Suprapubic skin (tissue), 4 donors: ENCODE data around the gene ELL. TPM values are rescaled to one million over a fixed set of nuclear protein-coding genes. Genes with fewer than 3 reads are reported as not detected.

Source experiments
- DNase-seq, 2 donors: peaks; one replicate each; pipeline ENCODE4 v3.0.0-alpha.2; 2019; ENCODE audit warnings: low spot score in 2 of 2
- H3K27ac ChIP-seq: fragments of 200-600 bp; sonication (generic); one replicate; pipeline ENCODE4 v1.5.1; 2019
- H3K27me3 ChIP-seq: fragments of 200-600 bp; sonication (generic); one replicate; pipeline ENCODE4 v1.5.1; 2019
- H3K36me3 ChIP-seq: fragments of 200-600 bp; sonication (generic); one replicate; pipeline ENCODE4 v1.5.1; 2019
- H3K4me1 ChIP-seq: fragments of 200-600 bp; sonication (generic); one replicate; pipeline ENCODE4 v1.5.1; 2019
- H3K4me3 ChIP-seq: fragments of 200-600 bp; sonication (generic); one replicate; pipeline ENCODE4 v1.5.1; 2019; ENCODE audit warnings: mild to moderate bottlenecking
- H3K9me3 ChIP-seq: fragments of 200-600 bp; sonication (generic); one replicate; pipeline ENCODE4 v1.5.1; 2019
- CTCF ChIP-seq, 2 donors: fragments of 200-600 bp in 1 of 2; fragments of 450-650 bp in 1 of 2; sonication (generic) in 1 of 2; IDR thresholded peaks; one replicate each; pipeline ENCODE4 v1.5.1; 2016 to 2019; ENCODE audit warnings: antibody characterized with exemption in 2 of 2, mild to moderate bottlenecking in 1 of 2, moderate library complexity in 1 of 2
- EP300 ChIP-seq: sonication (generic); formaldehyde crosslinking; IDR thresholded peaks from one replicate; pipeline ENCODE4 v1.6.1; 2017; ENCODE audit warnings: antibody characterized with exemption
- POLR2A ChIP-seq, 2 donors: fragments of 450-650 bp; IDR thresholded peaks; one replicate each; pipeline ENCODE4 v1.6.1; 2017; ENCODE audit warnings: antibody characterized with exemption in 2 of 2, mild to moderate bottlenecking in 2 of 2, moderate library complexity in 2 of 2
- POLR2AphosphoS5 ChIP-seq, 3 donors: sonication (generic); formaldehyde crosslinking; IDR thresholded peaks; one replicate each; pipeline ENCODE4 v1.6.1; 2017; ENCODE audit warnings: antibody characterized with exemption in 3 of 3
- WGBS: methylation state at CpG from one replicate; pipeline ENCODE4 v1.1.5; 2018; 5-methylcytosine and 5-hydroxymethylcytosine counted together
- total RNA-seq, 4 donors: library from RNA; depleted of rRNA; stranded (reverse); fragments of >200 nt; gene quantifications; one replicate each; pipeline ENCODE4 v1.1.0, GENCODE V29; 2016

The ELL gene
- total RNA-seq, 4 donors from 2014 or later: 27.0 to 59.5 (median 36.9) TPM

- TF ChIP-seq POLR2A (IDR thresholded peaks at IDR 0.05): no peak
- TF ChIP-seq POLR2AphosphoS5 (IDR thresholded peaks at IDR 0.05): no peak
- no peak for TF ChIP-seq CTCF (IDR thresholded peaks at IDR 0.05)
- no peak for TF ChIP-seq EP300
- no peak for DNase-seq
- H3K27me3 ChIP-seq: peaks cover 11% of the 10 kb centered on the region
- peaks cover 6% of the 10 kb centered on the region for H3K4me1 ChIP-seq
- no peaks in the 10 kb centered on the region for H3K36me3 ChIP-seq
- no peak overlapping the region for H3K27ac ChIP-seq
- 53% methylated on average over 7 of the region's 7 CpGs for WGBS
- no peaks in the 10 kb centered on the region for H3K9me3 ChIP-seq
- no peak overlapping the region for H3K4me3 ChIP-seq
Observed at GRCh38 chr19:18393836-18394235, 128.0 kb downstream of the ELL start.

DNA sequence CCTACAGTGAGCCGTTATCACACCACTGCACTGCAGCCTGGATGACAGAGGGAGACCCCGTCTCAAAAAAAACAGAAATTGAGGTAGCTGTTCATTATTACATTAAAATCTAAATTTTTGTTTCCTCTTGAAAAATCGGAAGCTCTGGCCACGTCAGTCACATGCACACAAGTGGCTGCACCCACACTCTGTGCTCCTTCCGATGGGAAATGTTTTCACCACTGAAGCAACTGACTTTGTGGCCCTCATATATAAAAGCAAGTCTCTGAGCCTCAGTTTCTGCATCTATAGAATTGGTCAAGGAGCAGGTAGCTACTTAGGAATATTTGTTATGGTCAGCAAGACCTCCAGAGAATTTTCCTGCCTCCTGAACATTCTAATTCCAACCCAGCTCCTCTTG is 128.9 kb downstream of the ELL start:
- TF ChIP-seq CTCF (IDR thresholded peaks at IDR 0.05) (no peak), POLR2A (IDR thresholded peaks at IDR 0.05) (no peak), EP300 (no peak), POLR2AphosphoS5 (IDR thresholded peaks at IDR 0.05) (no peak)
- no peak overlapping the region for H3K4me3 ChIP-seq
- peaks cover 16% of the 10 kb centered on the region for H3K4me1 ChIP-seq
- 90% methylated on average over 5 of the region's 5 CpGs for WGBS
- H3K27ac ChIP-seq: no peak overlapping the region
- peaks cover 11% of the 10 kb centered on the region for H3K27me3 ChIP-seq
- DNase-seq: no peak
- no peaks in the 10 kb centered on the region for H3K9me3 ChIP-seq
- no peaks in the 10 kb centered on the region for H3K36me3 ChIP-seq

Other genes with a start within 250 kb of the ELL start
- gene IQCN, start 247.6 kb downstream of the ELL start, total RNA-seq: 10 to 100 TPM in 3 of 4 donors, 1 to 10 TPM in 1; 8.1 to 27.6 (median 13.6) TPM
- 100 to 1,000 TPM; 330 to 579 (median 396) TPM for gene JUND, start 240.4 kb downstream of the ELL start, total RNA-seq
- 100 to 1,000 TPM in 2 of 4 donors, 10 to 100 TPM in 2; 53.1 to 115 (median 103) TPM for gene LSM4, start 199.0 kb downstream of the ELL start, total RNA-seq
- gene PGPEP1, start 181.5 kb downstream of the ELL start, total RNA-seq: 1 to 10 TPM; 4.6 to 8.0 (median 7.6) TPM
- gene GDF15, start 135.9 kb downstream of the ELL start, total RNA-seq: under 1 TPM in 3 of 4 donors, not detected in 1; 0.57 to 0.89 (median 0.86) TPM
- gene LRRC25, start 124.4 kb downstream of the ELL start, total RNA-seq: under 1 TPM in 3 of 4 donors, not detected in 1; 0.59 to 0.79 (median 0.73) TPM
- gene SSBP4, start 102.7 kb downstream of the ELL start, total RNA-seq: 10 to 100 TPM; 18.1 to 30.5 (median 27.4) TPM
- gene ISYNA1, start 83.9 kb downstream of the ELL start, total RNA-seq: 10 to 100 TPM in 3 of 4 donors, 1 to 10 TPM in 1; 7.9 to 27.6 (median 21.0) TPM
- gene FKBP8, start 21.5 kb upstream of the ELL start, total RNA-seq: 100 to 1,000 TPM; 194 to 217 (median 203) TPM
- 100 to 1,000 TPM in 1 of 4 donors, 10 to 100 TPM in 3; 72.4 to 107 (median 89.4) TPM for gene KXD1, start 35.8 kb upstream of the ELL start, total RNA-seq
- 1,000 to 10,000 TPM in 1 of 4 donors, 100 to 1,000 TPM in 3; 405 to 1,087 (median 865) TPM for gene UBA52, start 49.8 kb upstream of the ELL start, total RNA-seq
- gene REX1BD, start 66.7 kb upstream of the ELL start, total RNA-seq: 10 to 100 TPM; 77.0 to 86.7 (median 82.6) TPM
- 10 to 100 TPM; 21.2 to 65.5 (median 47.9) TPM for gene CRLF1, start 84.7 kb upstream of the ELL start, total RNA-seq
- 1 to 10 TPM in 2 of 4 donors, under 1 TPM in 2; 0.49 to 1.4 (median 0.97) TPM for gene TMEM59L, start 90.8 kb upstream of the ELL start, total RNA-seq
- gene KLHL26, start 115.0 kb upstream of the ELL start, total RNA-seq: 10 to 100 TPM in 2 of 4 donors, 1 to 10 TPM in 2; 6.9 to 26.5 (median 11.5) TPM
- gene CRTC1, start 161.6 kb upstream of the ELL start, total RNA-seq: 1 to 10 TPM; 4.1 to 6.3 (median 4.7) TPM